ENCODE measurements around the gene PIK3CB.

DNA sequence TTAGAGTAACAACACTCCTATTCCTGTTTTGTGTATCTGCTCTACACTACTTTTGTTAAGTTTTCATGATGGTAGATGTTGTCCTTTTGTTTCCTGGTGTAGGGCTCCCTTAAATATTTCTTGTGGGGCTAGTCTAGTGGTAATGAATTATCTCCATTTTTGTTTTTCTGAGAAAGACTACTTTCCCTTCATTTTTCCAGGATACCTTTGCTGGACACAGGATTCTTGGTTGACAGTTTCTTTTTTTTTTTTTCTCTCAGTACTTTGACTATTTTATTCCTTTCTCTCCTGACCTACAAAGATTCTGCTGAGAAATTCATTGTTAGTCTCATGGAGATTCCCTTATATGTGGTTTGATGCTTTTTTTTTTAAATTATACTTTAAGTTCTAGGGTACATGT lies 188.2 kb downstream of the PIK3CB start:
- TF ChIP-seq, protein P1, sequence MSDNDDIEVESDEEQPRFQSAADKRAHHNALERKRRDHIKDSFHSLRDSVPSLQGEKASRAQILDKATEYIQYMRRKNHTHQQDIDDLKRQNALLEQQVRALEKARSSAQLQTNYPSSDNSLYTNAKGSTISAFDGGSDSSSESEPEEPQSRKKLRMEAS (IDR thresholded peaks at IDR 0.05) = no peak
- TF ChIP-seq TAF1 (IDR thresholded peaks at IDR 0.05; ENCODE audit: low read depth) (no peak), CEBPB (IDR thresholded peaks at IDR 0.05) (no peak), TCF12 (IDR thresholded peaks at IDR 0.05; ENCODE audit: low read depth) (no peak), NFIC (IDR thresholded peaks at IDR 0.05) (no peak), YY1 (IDR thresholded peaks at IDR 0.05; ENCODE audit: low read depth) (no peak)
- TF ChIP-seq, protein P2, sequence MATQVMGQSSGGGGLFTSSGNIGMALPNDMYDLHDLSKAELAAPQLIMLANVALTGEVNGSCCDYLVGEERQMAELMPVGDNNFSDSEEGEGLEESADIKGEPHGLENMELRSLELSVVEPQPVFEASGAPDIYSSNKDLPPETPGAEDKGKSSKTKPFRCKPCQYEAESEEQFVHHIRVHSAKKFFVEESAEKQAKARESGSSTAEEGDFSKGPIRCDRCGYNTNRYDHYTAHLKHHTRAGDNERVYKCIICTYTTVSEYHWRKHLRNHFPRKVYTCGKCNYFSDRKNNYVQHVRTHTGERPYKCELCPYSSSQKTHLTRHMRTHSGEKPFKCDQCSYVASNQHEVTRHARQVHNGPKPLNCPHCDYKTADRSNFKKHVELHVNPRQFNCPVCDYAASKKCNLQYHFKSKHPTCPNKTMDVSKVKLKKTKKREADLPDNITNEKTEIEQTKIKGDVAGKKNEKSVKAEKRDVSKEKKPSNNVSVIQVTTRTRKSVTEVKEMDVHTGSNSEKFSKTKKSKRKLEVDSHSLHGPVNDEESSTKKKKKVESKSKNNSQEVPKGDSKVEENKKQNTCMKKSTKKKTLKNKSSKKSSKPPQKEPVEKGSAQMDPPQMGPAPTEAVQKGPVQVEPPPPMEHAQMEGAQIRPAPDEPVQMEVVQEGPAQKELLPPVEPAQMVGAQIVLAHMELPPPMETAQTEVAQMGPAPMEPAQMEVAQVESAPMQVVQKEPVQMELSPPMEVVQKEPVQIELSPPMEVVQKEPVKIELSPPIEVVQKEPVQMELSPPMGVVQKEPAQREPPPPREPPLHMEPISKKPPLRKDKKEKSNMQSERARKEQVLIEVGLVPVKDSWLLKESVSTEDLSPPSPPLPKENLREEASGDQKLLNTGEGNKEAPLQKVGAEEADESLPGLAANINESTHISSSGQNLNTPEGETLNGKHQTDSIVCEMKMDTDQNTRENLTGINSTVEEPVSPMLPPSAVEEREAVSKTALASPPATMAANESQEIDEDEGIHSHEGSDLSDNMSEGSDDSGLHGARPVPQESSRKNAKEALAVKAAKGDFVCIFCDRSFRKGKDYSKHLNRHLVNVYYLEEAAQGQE (IDR thresholded peaks at IDR 0.05; ENCODE audit: low read depth) = no peak
- TF ChIP-seq, protein P3, sequence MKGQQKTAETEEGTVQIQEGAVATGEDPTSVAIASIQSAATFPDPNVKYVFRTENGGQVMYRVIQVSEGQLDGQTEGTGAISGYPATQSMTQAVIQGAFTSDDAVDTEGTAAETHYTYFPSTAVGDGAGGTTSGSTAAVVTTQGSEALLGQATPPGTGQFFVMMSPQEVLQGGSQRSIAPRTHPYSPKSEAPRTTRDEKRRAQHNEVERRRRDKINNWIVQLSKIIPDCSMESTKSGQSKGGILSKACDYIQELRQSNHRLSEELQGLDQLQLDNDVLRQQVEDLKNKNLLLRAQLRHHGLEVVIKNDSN (IDR thresholded peaks at IDR 0.05) = no peak

All from Ishikawa (cell line).